HS-27A (cell line): ENCODE measurements around the gene SMCO4.

ENCODE experiments used
- DNase-seq: peaks from one replicate; pipeline ENCODE4 v3.0.0-alpha.2; 2012; ENCODE audit warnings: low read depth, missing footprints

Gene SMCO4

DNA sequence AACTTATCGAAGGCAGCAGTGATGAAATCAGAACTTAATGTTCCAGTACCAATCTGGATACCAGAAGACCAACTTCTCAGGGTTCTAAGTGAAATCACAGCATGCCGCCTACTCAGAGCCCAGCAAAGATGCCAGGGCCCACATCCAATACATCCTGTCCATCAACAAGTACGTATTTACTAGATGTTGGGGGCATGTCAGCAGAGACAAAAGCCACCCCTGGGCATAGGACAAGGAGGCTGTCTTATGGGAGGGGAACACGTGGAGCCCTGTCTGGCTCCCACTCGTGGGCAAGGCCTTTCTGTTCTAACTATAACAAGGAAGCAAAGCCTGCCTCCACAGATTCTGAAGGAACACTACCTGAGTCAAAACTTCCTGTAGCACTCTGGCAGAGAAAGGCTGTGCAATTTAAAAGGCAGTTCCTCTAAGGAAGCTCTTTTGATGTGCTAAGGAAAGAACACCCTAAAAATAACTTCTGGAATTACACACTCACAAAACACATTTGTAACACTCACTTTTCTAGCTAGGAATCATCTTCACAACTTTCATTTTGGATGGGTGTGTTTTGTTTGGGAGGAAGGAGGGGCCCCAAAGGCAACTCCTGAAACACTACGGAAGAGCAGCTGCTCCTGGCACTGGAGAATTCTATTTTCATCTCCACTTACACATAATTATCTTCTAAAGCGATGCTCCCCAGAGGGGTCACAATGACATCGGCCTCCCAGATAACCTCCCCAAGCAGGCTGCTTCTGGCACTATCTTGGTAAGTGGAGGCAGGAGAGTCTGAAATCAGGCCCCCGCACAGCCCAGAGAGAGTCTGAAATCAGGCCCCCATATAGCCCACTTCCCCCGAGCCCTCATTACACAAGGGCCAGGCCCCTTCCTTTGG, 14.2 kb downstream of the SMCO4 start:
- no peak for DNase-seq

DNA sequence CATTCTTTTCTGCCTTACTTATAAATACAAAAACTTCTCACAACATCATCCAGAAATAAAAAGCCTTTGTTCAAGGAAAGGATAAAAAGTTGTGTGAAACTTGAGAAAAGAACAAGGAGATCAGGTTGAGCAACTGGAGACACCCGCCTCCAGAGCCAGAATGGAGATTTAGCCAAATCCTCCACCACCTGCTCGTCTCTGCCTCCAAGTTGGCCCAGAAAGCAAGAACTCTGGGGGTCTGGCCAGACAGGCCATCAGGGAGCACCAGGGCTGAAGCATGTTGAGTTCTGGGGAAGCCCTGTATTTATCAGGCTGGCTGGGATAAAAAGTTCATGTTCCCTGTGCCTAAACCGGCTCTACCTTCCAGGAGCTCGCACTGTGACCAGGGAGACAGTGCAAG, 14.9 kb downstream of the SMCO4 start:
- DNase-seq = no peak

DNA sequence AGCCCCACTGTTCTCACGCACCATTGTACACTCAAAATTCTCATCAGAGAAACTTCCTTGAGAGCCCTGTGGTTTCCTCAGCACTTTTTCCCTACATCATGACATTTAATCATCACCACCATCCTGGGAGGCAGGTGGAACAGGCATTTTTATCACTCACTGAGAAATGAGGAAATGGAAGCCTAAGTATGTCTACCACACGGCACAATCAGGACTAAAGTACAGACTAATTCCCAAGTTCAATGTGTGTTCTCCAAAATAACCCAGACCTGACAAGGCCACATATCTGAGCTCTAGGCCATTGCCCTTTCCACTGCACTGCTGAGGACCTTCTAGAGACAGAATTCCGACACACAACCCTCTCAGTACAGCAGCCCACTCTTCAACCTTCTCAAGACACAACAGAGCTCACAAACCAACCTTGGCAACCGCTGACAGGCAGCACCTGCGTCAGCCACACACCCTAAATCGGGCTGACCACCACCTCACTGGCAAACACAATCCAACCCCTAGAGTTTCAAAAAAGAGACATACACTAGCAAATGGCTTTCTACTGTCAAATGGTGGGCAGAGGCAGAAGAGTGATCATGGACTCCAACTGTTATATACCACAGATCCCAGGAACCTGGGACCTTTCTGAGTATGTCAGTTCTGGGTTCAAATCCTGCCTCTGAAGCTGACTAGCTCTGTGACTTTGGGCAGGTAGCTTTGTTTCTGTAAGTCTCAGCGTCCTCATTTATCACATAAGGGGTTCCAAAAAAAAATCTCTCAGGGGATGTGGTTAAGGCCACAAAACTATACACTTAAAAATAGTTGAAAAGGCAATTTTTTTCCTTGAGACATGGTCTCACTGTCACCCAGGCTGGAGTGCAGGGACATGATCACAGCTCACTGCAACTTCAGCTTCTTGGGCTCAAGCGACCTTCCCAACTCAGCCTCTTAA, 16.3 kb downstream of the SMCO4 start:
- DNase-seq = no peak

DNA sequence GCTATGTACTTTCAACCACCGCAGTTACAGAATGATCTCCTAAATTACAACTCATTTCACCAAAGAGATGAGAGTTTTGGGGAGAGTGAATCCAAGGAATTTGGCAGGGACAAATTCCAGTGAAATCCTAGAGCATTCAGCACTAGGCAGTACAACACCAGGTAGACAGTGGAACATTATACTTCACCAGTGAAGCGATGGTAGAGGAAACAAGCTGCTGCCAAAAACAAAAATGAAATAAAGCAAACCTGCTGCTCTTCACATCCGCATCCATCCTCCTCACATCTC, 16.9 kb downstream of the SMCO4 start:
- DNase-seq = no peak

DNA sequence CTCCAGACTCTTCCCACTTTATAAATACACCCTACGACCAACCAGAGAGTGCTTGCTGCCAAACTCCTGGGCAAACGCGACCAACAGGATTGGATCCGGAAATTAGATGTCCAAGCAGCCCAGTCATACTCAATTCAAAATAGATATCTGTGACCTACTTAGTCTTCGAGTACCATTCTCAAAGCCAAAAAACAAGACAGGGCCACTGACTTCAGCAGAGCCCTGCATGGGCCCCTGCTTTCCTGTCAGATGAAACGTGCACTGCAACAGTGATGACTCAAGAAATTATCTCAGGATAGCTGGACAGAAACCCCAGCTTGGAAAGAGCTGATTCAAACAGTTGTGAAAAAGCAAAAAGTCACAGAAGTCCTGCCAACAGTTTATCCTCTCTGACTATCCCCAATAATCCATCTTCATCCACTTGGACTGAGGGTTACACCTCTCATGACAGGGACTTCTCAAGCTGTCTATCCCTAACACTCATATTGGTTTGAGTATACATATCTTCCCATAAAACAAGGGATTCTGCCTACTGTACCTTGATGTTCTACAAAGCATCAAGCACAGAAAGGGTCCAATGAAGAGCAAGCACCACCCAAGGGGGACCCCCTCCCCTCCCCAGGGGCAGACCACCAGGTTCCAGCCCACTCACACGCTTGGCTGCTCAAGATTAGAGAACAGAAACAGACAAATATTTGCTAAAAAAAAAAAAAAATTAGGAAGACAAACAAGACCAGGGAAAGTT, 17.4 kb downstream of the SMCO4 start:
- no peak for DNase-seq

DNA sequence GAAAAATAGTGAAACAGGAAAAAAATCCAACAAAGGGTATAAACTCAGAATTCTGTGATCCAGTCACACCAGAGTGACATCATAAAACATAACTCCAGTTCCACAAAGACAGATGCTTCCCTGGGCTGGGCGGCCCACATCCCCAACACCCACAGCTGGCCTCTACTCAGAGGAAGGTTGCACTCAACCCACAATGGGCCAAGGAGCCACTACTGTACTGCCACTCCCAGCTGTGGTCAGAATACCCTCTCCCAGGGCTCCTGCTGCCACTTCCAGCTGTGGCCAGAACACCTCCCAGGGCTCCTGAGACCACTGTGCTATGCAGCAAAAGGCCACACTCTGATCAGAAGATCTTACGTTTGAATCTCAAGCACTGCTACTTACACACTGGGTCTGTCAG, 18.3 kb downstream of the SMCO4 start:
- DNase-seq = no peak

DNA sequence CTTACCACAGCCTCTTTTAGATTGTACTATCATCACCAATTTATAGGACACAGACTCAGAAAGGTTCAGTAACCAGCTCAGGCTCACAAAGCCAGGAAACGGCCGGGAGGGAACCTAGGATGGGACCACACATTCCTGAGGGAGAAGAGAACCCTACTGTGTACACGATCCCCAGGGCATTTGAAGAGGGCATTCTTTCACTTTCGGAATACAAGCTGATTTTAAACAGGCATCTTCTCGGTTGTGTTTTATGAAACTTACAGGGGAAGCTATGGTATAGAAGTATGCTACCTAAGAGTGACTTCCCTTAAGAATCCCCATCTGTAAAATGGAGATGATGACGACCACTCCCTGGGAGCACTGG, 19.0 kb downstream of the SMCO4 start:
- no peak for DNase-seq

DNA sequence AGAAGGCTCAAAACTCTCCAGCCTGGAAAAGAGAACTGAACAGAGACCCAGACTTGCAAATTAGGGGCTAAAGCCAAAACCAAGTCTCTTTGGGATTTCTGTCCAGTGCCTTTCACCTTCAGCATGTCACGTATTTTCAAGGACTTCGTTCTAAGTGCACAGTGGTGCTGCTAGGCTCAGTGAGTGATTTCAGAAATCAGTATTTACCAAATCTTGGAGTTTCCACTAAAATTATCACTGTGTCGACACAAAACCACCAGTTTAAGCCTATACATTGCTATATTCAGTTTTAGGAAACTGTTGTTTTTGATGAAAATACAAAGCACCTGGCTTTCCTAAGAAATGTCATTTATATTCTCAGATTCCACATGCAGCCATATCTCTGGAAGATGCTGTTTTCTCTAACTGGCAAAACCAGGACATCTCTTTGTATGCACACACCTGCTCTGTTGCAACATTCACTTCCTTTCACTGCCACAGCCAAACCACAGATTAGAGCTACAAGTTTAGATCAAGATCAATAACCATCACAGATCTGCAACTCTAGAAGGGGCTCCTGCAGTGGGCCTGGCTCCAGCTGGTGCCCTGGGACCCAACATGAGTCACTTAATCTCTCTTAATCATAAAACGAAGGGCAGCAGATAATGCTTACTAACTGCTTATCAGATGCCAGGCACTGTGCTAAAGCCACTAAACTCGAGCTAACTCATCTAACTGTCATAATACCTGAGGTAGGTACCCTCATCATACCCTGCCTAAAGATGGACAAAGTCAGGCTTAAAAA, 22.3 kb downstream of the SMCO4 start:
- no peak for DNase-seq

DNA sequence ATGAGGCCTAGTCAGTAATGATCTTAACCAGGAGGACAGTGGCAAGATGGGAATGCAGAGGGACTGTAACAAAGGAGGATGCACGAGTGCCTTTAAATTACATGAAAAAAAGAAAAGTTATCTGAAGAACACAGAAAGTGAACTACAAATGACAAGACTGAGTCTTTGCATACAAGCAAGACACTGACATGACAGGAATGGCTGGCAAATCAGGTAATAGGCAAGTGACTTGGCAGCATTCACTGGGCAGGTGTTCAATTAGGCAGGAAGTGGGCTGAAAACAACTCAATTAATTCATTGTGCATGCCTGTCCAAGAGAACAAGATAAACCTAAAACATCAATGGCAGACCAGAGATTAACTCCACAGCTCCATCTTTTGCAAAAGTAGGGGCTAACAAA, 24.0 kb downstream of the SMCO4 start:
- DNase-seq = no peak

DNA sequence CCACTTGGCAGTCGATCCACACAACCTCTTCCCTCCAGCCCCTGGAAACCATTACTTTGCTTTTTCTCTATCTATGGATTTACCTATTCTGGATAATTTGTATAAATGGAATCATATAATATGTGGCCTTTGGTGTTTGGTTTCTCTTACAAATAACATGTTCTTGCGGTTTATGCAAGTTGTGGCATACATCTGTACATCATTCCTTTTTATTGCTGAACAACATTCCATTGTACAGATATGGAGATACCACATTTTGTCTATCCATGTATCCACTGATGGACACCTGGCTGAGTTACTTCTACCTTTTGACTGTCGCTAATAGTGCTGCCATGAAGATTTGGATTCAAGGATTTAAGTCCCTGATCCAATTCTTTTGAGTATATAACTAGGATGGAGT, 25.1 kb downstream of the SMCO4 start:
- DNase-seq = no peak

DNA sequence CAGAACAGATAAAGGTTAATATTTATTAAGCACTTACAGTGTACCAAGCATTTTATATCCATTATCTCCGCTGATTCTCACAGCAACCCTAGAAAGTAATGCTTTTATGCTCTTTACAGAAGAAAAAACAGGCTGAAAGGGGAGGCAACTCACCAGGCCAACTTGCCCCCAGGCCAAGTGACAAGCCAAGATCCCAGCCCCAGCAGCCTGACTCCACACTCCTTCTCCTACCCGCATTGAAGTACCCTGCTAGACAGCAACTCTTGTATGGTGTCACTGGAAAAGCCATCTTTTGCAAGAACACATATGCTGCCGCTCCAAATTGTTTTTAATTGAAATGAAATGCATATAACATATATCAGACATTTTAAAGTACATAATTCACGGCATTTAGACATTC, 25.6 kb downstream of the SMCO4 start:
- DNase-seq = no peak

DNA sequence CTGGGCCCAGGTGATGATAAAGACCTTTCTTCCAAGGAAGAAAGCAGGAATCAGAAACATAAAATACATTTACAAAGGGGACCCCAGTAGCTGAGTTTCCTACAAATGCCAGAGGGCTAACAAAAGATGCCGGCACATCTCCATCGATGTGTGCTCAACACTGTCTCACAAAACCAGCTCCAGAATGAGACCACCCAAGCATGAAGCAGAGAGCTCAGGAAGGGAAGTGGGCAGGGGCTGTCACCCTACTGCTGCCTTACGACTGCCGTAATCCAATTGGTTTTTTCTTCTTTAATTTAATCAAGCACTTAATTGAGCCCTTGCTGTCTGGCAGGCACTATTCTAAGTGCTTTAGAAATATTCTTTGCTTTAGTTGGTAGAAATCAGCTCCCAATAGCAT, 26.1 kb downstream of the SMCO4 start:
- no peak for DNase-seq

DNA sequence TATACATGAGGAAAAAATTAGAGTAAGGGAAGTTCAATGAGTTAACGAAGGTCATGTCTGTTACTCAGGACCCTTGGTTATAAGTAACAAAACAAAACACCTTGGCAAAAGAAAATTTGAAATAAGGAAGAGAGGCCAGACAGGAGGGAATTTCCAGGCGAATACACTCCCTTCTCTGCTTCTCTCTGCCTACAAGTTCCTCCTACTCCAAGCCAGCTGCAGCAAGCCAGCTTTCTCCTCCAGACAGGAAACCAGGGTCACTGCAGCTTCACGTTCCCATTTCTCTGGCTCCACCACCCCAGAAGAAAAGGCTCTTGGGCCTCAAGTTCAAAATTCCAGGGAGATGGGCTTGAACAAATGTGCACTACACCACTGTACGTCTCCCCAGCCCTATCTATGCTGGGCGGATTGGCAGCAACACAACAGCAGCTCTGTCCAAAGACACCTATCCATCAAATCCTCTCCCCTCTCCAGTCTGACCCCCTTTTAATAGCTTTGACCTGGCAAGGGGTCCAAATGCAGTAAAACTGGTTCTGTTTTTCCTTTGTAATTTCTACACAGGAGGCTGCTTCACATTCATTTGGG, 27.7 kb downstream of the SMCO4 start:
- no peak for DNase-seq

DNA sequence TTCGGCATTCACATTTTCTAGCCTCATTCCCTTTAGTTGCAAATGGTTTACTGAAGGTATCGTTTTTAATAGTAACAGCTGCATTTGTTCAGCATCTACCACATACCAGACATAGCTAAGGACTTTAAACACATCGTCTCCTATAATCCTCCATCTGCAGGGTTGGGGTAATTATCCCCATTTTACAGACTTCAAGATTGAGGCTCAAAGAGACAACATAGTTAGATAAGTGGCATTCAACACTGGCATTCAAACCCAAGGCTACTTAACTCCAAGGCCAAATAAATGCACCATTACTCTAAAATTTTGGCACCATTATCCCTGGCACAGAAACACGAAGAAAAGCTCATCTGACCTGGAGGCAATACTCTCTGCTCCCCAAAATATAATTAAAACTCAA, 28.5 kb downstream of the SMCO4 start:
- DNase-seq = no peak

DNA sequence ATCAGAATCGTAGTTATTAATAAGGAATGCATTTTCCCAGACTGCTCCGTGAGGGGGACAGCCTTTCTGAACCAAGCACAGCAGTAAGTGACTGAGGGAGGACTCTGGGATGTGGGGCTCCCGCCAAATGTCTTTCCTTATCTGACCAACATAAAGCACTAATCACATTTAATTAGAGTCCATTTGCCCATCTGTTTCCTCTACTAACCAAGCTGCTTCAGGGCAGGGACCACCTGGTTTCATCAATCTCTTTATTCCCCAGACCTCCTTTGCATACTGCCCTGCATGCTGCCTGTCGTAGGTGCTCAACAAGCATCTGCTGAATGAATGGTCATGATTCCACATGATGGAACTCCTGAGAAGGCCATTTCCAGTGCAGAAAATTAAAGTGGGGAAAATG, 29.4 kb downstream of the SMCO4 start:
- DNase-seq = no peak

DNA sequence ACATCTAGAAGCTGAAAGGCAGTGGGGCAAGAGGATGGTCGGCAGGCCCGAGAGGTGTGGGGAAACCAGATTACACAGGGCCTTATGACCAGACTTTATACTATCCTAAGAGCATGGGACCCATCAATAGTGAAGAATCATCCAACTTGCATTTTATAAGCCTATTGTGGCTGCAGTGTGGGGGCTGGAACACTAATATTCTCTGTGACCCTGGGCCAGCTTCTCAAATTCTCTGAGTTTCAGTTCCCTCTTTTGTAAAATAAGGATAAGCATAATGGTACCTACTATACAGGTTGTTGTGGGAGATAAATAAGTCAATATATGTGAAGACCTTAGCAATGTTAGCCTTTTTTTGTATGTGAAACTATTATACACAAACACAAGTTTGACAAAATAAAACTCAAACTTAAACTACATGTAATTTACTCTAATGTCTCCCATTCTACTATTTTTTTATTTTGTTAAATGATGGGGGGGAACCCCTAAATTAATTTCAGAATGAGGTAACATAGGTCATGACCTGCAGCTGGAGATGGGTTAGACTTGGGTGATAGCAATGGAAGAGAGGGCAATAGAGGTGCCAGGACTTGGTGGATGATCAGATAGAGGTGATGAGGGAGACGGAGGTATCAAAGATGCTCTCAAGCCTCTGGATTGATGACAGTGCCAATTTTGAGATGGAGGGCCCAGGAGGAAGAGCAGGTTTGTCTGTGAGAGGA, 30.1 kb downstream of the SMCO4 start:
- no peak for DNase-seq

DNA sequence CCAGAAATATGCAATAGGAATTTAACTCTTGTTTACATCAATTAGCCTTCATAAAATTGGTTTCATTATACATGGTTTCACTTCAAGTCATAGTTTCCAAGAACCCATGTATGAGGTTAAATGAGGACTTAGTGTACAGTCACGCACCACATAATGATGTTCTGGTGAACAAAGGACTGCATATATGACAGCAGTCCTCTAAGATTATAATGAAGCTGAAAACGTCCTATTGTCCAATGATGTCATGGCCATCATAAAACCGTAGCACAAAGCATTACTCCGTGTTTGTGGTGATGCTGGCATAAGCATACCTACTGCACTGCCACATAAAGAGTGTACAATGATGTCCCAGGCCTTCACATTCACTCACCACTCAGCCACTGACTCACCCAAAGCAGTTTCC, 31.1 kb downstream of the SMCO4 start:
- DNase-seq = no peak

DNA sequence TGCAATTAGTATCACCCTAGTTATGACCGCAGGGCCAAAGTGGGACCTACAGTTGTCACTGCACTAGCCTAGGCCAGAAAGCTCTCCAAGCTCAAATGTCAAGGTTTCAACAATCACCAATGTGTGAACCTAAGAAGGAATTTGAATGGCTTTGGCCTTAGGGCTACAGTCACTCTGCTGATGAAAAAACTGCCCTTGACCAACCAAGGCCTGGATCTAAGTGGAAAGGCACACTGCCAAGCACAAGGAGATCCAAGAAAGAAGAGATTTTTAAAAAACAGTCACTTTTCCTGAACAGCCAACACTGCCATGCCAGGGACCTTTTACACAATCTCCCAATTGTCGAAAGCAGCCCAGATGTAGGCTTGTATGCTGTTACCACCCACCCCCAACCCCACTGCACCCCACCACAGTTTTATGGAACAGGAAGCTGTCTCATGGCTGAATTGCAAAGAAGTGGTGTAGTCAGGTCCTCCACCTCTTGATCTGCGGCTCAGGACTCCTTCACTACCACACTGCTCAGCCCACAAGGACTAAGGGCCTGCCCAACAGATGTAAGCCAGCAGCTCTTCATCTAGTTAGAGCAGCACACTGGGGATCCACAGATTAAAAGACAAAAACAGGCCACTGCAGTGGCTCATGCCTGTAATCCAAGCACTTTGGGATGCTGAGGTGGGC, 32.9 kb downstream of the SMCO4 start:
- no peak for DNase-seq

DNA sequence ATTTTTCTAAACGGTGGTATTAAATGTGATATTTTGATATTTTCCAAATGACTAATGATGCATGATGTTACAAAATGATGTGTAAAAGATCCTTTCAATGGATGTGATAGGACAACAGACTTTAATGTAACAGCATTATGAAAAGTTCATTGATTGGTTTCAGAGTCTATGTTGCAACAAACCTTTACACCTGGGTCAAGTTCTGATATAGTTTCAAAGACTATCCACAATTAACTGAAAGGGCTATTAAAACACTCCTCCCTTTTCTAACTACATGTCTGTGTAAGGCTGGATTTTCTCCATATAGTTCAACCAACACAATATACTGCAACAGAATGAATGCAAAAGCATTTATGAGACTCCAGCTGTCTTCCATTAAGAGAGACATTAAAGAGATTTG, 35.7 kb downstream of the SMCO4 start:
- DNase-seq = no peak

DNA sequence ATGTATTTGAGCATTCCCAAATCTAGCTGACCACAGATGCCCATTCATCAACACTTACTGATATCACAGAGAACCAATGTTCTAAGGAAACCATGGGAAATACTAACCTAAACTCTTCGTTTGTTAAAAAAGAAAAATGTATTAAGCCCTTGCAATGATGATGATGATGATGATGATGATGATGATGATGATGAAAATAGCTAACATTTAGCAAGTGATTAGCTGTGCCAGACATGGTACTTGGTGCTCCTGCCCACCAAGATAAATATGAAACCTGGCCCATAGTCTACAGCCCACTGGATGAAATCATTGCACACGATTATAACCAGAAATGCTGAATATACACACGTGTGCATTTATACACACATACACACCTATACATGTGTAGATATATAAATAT, 37.5 kb downstream of the SMCO4 start:
- no peak for DNase-seq
